ENCODE data around the gene COX18.

DNA sequence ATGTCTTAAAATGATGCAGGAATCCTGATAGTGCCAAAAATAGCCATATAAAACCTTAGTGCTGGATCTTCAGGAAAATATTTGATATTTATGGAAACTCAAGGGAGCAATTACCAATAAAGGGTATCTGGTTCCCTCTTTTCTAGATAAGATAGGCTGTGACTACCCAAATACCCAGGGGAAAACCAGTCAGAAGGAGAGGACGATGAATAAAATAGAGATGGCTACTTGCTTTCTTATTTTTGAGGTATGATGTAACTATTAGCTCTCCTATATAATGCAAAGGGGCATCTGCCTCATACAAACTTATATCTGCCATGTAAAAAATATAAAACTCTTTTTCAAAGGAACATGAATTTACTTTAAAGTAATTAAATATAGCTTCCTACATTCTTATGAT, 23.4 kb upstream of the COX18 start:
- TF ChIP-seq, protein P1, sequence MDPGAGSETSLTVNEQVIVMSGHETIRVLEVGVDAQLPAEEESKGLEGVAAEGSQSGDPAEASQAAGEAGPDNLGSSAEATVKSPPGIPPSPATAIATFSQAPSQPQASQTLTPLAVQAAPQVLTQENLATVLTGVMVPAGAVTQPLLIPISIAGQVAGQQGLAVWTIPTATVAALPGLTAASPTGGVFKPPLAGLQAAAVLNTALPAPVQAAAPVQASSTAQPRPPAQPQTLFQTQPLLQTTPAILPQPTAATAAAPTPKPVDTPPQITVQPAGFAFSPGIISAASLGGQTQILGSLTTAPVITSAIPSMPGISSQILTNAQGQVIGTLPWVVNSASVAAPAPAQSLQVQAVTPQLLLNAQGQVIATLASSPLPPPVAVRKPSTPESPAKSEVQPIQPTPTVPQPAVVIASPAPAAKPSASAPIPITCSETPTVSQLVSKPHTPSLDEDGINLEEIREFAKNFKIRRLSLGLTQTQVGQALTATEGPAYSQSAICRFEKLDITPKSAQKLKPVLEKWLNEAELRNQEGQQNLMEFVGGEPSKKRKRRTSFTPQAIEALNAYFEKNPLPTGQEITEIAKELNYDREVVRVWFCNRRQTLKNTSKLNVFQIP (CRISPR knock-in tag; IDR thresholded peaks at IDR 0.05; ENCODE audit: borderline replicate concordance, low read depth) = no peak
- TF ChIP-seq ARNTL (CRISPR knock-in tag; IDR thresholded peaks at IDR 0.05; ENCODE audit: borderline replicate concordance, low read depth) = no peak

Measured in SK-N-SH treated with all-trans-retinoic acid at 6 μM for 48 hours (cell line).